Measurements from ENCODE around the gene VPS36.
"Not testable (repeated sequence)": the region's sequence is repeated elsewhere in the genome, so short reads cannot be mapped to it uniquely, and the experiment has no call there.

The VPS36 gene

DNA sequence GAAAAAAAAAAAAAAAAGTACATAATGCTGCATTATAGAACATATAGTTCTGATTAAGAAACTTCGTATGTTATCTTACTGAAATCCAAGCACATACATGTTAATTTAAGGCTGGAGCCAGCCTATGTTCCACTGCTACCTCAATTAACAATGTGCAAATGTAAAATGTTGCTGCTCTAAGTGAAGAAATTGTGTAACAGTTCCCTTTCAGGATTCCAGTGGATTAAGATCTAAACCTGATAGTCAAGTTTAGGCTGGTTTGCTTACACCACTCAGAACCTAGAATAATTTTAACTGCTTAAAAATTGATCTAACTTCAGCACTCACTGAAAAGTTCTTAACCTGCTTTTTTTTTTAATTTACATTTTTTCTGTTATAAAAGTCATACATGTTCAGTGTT lies 4.2 kb downstream of the VPS36 start:
- DNase-seq (ENCODE audit: low read depth): no peak

DNA sequence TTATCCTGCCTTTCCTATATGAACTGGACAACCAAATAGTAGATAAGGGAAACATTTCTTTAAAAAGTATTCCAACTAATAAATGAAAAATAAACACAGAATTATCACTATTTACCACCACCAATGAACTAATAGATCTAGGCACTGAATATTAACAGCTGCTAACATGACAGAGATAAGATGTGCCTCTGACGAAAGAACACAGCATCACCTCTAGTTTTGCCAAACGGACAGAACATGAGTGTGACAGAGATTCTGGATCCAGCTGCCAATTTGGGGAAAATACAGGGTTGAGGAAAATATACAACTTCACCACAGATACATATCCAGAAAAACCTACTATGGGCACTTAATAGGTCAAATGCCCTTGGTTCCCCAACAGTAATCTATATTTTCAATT lies 18.0 kb downstream of the VPS36 start:
- DNase-seq (ENCODE audit: low read depth): no peak

- no peak for DNase-seq (ENCODE audit: low read depth)
These were observed 22.1 kb downstream of the VPS36 start for GRCh38 chr13:52428295-52428694.

DNA sequence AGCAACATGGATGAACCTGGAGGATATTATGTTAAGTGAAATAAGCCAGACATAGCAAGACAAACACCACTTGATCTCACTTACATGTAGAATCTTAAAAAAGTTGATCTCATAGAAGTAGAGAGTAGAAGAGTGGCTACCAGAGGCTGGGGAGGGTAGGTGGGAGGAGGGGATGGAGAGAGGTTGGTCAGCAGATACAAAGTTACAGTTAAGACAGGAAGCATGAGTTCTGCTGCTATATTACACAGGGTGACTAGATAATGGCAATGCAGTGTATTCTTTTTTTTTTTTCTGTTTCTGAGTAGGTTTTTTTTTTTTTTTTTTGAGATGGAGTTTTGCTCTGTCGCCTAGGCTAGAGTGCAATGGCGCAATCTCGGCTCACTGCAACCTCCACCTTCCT lies 29.2 kb downstream of the VPS36 start:
- no peak for DNase-seq (ENCODE audit: low read depth)

GRCh38 chr13:52419080-52419479 lies 31.4 kb downstream of the VPS36 start:
- no peak for DNase-seq (ENCODE audit: low read depth)

DNA sequence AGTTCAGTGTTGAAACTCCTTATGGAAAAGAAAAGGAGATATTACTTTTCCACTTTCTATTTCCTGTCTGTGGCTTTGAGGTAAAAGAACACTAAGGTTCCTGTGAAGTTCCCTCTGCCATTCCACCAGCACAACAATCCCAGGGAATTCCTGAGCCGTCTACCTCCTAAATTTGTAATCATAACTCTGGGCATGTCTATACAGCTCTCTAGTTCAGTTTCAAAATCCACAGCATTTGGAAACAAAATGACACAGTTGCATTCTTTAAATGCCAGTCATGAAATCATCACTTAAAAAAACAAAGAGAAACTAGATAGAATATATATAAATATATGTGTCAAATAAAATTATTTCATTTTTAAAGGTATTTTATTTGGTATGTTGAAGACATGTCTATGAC lies 35.5 kb downstream of the VPS36 start:
- no peak for DNase-seq (ENCODE audit: low read depth)

DNA sequence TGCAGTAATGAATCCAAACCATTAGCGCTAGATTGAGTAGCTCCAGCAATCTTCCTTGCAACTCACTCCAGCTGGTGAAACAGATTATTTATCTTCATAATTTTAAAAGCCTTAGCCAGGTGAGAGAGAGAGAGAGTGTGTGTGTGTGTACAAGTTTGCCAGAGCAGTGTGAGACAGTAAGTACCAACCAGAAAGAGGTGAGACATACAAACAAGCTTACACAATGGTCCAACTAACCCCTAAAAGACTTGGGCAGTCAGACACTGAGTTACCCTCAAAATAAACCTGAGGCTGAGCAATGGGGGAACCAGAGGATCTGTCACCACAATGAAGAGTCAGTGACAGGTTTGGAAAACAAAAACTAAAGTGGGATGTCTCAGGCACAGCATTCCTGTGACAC lies 36.4 kb downstream of the VPS36 start:
- no peak for DNase-seq (ENCODE audit: low read depth)

DNA sequence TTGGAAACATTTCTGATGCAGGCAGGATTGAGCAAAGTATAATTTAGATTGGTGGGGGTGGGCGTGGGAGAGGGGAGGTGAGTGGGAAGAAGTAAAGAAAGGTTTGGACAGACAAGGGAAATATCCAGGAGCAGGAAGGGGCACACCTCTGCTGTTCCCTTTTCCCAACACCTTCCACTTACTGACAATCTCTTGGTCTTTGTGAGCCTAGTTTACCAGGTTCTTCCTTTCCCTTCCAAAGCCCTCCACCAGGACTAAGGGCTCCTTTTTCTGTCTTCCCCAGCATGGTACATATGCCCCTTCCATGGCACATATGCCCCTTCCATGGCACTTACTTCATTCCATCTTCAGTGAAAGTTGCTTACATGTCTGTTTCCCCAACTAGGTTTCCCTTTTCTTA lies 38.3 kb downstream of the VPS36 start:
- DNase-seq (ENCODE audit: low read depth): no peak

- no peak for DNase-seq (ENCODE audit: low read depth)
These were observed 38.8 kb downstream of the VPS36 start for GRCh38 chr13:52411629-52412028.

DNA sequence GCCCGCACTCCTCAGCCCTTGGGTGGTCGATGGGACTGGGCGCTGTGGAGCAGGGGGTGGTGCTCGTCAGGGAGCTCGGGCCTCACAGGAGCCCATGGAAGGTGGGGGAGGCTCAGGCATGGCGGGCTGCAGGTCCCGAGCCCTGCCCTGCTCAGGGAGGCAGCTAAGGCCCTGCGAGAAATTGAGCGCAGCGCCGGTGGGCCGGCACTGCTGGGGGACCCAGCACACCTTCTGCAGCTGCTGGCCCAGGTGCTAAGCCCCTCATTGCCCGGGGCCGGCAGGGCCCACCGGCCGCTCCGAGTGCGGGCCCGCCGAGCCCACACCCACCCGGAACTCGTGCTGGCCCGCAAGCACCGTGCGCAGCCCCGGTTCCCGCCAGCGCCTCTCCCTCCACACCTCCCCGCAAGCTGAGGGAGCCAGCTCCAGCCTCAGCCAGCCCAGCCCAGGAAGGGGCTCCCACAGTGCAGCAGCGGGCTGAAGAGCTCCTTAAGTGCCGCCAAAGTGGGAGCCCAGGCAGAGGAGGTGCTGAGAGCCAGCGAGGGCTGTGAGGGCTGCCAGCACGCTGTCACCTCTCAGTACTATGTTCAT lies 42.3 kb downstream of the VPS36 start:
- DNase-seq (ENCODE audit: low read depth): not testable (repeated sequence)

GRCh38 chr13:52407436-52407835 lies 43.0 kb downstream of the VPS36 start:
- DNase-seq (ENCODE audit: low read depth): not testable (repeated sequence)

GRCh38 chr13:52406629-52407028 lies 43.8 kb downstream of the VPS36 start:
- no peak for DNase-seq (ENCODE audit: low read depth)

GRCh38 chr13:52405767-52406494 lies 44.5 kb downstream of the VPS36 start, which contains the start of gene THSD1:
Gene THSD1 (minus strand): TSS chr13:52406172. CDS start chr13:52402600, 3,572 bp downstream.
- peak; percentile 0 for DNase-seq (ENCODE audit: low read depth)

DNA sequence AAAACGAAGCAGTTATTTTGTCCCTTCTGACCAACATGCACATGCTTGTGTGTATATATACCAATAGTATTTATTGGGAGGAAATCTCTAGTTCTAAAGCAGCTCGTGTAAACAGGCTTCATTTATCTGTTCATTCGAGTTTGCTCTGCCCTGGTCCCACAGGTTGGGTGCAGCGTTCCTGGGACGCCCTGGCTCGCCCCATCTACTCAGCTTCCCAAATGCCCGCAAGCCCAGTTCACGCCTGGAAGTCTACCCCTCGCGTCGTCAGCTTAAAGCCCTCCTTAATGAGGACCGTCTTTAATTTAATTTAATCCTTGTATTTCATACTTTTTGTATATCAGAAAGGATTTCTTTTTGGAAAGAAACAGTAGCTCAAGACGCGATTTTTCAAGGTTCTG lies 45.1 kb downstream of the VPS36 start:
- DNase-seq (ENCODE audit: low read depth): no peak

DNA sequence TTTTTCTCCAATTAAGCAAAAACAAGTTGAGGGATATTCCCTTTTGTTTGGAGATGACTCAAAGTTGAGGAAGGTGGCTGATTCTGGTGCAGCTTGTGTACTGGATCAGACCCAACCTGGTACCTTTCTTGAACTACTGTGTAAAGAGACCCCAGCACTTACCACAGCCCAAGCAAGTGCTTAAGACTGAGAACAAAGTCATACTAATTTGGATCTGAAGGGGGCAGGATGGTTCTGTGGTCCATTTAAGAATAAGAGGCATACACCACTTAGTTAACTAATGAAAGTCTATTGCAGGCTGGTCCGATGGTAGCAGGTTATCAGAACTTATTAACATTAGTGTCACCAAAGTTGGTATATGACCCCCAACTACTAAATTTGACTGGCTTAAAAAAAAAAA lies 50.7 kb downstream of the VPS36 start:
- no peak for DNase-seq (ENCODE audit: low read depth)

DNA sequence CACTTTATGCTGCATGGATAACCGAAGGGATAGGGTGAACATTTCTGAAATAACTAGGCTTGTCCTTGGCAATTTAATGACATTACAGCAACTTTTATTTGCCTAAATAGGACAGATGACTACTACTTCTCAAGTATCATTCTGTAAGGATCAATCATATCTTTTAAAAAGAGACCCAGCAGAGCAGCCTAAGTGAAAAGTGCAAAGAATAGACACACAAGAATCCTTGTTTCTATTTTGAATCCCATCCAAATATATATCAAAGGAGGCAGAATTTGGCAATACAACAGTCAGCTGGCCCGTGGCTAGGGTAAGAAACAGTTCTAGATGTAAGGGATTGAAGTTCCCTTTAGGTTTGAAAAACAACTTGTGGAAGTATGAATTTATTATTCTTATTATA lies 51.4 kb downstream of the VPS36 start:
- DNase-seq (ENCODE audit: low read depth): no peak

GRCh38 chr13:52395704-52396103 lies 54.7 kb downstream of the VPS36 start:
- no peak for DNase-seq (ENCODE audit: low read depth)

DNA sequence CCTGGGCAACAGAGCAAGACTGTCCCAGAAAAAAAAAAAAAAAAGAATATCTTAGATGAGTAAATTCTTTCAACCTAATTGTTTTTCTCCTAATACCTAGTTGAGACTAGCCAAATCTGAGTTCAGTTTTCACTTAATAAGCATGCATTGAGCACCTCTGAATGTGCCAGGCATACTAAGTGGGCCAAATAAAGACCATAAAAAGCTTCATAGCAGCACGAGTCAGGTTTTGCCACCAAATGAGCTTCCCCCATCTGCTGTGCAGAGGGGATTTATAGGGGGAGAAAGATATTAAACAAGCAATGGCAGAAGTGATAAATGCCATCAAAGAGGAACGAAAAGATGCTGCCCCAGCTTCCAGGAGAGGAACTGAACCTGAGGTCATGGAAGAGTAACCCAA lies 55.8 kb downstream of the VPS36 start:
- DNase-seq (ENCODE audit: low read depth): no peak

DNA sequence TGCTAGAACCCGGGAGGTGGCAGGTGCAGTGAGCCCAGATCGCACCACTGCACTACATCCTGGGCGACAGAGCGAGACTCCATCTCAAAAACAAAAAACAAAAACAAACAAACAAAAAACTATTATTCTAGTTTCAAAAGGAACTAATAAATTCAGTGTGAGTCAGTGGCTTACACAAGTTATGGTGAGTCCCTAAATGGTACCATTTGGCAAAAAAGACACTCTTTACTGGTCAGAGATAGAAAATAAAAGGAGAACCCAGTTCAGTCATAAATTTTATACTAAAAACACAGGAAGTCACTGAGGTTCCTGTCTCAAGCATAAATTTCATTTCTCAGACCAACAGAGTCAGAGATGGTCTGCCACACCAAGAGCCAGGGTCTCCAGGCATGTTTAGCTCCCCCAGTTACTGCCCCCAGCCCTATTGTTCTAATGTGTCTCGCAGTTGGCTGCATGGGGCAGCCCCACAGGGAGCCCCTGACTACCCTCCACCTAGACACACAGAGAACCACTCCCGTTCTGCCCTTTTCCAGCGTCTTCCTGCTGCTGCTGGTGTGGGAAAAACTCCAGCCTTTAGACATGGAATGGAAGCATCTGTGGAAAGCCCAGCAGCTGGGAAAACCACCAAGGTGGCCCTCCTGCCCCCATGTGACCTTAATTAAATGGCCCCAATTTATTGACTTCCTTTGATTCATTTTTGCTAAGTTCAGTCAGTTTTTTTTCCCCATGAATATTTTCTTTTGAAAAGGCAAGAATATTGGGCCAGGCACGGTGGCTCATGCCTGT lies 56.7 kb downstream of the VPS36 start:
- DNase-seq (ENCODE audit: low read depth): no peak

- no peak for DNase-seq (ENCODE audit: low read depth)
These were observed 62.7 kb downstream of the VPS36 start for GRCh38 chr13:52387721-52388120.

GRCh38 chr13:52385870-52386269 lies 64.6 kb downstream of the VPS36 start:
- no peak for DNase-seq (ENCODE audit: low read depth)

GRCh38 chr13:52383366-52383765 lies 67.1 kb downstream of the VPS36 start:
- DNase-seq (ENCODE audit: low read depth): no peak

DNA sequence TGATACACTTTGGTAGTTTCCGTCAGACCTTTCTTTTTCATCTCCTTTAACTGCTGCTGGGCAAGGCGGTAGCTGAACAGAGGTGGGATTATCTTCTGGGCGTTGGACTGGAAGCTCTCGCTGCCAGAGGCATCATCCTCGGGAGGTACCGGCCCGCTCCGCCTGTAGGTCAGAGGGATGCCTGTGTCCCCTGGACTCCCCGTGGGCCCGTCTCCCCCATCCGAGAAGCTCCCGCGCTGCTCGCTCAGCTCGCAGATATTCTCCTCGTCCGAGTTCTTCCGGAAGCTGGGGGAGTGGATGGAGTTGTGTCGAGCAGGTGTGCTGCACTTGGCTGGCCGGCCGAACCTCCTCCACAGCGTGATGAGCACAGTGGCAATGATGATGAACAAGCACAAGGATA lies 72.1 kb downstream of the VPS36 start:
- no peak for DNase-seq (ENCODE audit: low read depth)

Measured in stimulated activated CD8-positive, alpha-beta memory T cell treated with anti-CD3 and anti-CD28 coated beads, Interleukin-15, amount 100 ng/mL, for 24 hours (primary cell).